CD4-positive, alpha-beta T cell treated with Interleukin-6 at 100 ng/mL for 8 hours (primary cell): ENCODE data around the gene GPRC5D.

Experiments
- DNase-seq: peaks from one replicate; pipeline ENCODE4 v3.0.0-alpha.2; 2020; ENCODE audit warnings: mixed read lengths, low spot score

GPRC5D gene

DNA sequence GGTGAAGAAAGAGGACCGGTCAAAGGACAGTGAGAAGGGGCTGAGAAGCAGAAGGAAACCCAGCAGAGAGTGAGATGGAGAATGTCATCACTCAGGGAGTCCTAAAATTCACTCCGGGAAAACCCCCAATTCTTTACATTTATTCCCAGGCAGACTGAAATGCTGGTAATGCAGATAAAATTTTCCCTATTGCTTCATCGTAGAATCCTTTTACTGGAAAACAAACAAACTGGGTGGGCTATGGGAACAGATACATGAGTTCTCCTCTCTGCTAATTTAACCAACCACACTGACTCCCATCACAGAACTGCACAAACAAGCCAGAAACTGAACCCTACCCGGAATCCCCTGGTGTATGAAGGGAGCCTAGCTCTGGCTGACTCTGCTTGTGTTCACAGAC lies 27.2 kb upstream of the GPRC5D start:
- no peak for DNase-seq

DNA sequence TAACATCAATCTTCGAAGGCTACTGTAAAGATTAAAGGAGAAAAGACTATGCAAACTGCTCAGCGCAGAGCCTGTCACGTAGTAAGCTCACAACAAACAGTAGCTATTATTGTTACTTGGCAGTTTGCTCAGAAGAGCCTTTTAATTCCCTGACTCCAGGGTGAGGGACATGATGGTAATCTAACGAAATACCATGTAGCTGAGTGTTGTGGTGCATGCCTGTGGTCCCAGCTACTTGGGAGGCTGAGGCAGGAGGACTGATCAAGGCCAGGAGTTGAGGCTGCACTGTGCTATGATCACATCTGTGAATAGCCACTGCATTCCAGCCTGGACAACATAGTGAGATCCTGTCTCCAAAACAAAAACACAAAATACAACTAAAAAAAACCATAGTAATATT lies 25.3 kb upstream of the GPRC5D start:
- DNase-seq: no peak

DNA sequence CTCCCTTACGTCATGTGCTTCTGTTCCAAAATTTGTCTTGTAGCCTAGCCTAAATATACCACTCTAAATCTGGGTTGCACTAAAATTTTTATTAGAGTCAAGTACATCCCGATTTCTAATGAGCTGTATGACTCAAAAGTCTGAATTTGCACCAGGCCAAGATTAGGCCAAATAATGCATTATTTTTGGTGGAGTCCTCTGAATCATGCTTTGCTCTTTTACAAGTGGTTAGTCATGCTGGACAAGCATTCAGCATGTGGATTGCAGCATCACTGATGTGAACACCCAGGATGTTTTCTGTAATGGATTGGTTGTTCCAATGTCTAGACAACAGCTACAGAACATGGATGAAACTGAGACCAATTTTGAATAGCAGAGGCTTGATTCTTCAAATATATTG lies 24.4 kb upstream of the GPRC5D start:
- no peak for DNase-seq

DNA sequence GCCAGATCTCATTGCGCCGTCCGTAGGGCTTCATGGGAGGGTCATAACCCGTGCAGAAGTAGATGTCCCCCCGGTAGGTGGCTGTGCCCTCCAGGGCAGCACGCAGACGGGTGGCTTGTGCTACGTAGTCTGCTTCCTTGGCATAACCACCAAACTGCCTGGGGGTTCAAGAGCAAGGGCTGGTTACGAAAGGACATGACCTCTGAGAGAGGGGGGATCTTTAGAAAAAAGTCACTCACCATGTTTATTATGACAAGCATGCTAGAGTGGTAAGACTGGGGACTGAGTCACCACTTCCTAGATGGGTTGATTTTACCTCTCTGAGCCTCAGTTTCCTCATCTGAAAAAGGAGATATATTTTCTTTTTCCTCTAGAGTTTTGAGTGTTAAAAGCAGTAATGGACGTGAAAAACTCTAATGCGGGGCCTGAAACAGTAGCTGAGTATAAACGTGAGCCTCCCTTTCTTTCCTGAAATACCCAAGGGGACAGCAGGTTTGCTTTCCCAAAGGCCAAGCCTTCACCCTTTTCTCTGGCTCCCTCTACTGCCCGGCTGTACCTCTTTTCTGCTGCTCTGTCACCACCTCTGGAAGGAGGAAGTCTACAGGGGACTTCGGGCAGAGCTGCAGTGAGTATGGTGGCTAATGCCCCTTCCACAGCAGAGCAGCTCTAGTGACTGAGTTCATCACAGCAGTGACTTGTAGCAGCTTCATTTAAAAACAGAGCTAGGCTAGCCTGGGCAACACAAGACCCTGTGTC lies 23.5 kb upstream of the GPRC5D start:
- DNase-seq: no peak

DNA sequence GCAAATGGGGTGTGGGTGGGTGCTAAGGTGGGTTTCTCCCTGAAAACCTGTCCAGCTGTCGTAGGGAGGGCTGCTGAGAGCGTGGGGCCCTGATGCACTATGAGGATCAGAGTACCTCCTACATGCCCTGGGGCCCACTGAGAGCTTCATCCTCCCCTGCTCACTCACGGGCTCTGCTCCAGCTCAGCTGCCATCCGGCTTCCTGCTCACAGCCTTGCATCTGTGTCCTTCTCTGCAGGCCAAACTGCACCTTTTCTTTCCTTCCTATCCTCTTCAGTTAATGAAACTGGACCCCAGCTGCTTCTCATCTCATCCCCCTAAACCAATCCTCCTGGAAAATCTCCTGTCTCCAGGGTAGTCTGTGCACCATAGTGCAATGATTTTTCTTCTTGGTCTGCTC lies 22.2 kb upstream of the GPRC5D start:
- DNase-seq: no peak

DNA sequence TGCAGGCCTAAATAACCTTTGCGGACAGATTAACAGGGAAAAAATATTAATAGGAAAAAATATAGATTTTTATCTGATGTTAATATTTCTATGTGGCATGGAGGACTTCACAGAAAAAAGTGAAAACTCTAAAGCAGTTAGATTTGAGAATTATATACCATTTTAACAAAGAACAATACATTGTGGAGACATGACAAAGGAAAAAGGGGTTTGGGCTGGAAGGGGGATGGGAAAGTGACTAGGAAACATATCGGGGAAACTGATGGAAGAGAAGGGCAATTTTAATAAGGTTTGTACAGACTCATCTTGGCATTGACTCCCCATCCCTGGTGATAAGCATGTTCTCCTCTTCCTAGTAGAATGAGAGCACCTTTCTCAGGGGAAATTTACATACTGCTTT lies 21.0 kb upstream of the GPRC5D start:
- no peak for DNase-seq

DNA sequence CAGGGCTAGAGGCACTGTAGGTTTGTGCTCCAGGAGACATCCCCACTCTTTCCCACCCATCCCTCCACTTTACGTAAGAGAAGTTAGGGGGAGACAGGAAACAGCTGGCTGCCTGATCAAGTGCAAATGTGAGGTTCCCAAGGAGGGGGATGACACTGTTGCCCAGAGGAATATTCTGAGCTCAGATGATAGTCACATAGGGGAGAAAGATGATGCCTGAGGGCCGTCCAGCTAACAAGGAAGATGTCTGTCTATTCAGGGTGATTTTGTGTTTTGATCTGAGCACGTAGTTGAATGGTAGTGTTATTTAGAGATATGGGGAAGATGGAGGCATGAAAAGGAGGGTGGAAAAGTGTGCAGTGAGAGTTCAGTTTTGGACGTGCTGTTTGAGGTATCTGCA lies 13.9 kb upstream of the GPRC5D start:
- DNase-seq: no peak

DNA sequence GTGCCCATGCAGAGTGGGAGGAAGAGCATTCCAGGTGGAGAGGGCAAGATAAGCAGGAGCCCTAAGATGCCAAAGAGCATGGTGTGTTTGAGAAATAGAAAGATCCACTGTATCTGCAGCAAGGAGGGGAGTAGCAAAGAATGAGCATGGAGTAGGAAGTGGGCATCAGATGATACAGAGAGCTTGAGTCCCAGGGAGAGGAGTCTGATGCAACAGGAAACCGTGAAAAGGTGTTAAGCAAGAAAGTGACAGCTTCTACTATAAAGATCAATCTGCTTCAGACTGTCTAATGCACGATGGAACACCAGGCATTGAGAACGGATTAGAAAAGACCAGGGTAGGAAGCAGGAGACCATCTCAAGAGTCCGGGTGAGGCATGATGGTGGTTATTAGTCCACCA lies 12.3 kb upstream of the GPRC5D start:
- DNase-seq: no peak

DNA sequence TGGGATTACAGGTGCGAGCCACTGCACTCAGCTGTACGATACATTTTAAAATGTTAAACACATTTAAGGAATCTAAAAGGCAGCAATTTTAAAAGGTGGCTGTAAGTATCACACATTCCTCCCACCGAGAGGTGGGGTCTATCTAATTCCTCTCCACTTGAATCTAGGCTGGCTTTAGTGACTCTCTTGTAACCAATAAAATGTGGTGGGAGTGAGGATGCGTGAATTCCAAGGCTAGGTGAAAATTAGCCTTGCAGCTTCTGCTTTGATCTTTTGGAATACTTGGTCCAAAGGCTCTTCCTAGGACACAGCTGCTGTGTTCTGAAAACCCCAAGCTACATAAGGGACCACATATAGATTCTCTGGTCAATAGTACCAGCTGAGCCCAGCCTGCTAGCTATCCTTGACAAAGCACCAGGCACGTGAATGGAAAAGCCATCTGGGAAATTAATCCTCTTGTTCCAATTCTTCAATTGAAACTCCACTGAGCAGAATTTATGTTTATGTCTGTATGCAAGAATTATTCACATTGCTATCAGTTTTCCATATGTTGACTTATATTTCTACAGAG lies 8.8 kb upstream of the GPRC5D start:
- no peak for DNase-seq

DNA sequence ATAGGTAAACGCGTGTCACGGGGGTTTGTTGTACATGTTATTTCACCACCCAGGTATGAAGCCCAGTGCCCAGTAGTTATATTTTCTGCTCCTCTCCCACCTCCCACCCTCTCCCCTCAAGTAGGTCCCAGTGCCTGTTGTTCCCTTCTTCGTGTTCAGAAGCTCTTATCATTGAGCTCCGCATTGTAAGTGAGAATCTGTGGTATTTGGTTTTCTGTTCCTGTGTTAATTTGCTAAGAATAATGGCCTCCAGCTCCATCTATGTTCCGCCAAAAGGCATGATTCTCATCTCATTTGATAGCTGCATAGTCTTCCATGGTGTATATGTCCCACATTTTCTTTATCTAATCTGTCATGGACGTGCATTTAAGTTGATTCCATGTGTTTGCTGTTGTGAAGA lies 6.9 kb upstream of the GPRC5D start:
- DNase-seq: no peak

DNA sequence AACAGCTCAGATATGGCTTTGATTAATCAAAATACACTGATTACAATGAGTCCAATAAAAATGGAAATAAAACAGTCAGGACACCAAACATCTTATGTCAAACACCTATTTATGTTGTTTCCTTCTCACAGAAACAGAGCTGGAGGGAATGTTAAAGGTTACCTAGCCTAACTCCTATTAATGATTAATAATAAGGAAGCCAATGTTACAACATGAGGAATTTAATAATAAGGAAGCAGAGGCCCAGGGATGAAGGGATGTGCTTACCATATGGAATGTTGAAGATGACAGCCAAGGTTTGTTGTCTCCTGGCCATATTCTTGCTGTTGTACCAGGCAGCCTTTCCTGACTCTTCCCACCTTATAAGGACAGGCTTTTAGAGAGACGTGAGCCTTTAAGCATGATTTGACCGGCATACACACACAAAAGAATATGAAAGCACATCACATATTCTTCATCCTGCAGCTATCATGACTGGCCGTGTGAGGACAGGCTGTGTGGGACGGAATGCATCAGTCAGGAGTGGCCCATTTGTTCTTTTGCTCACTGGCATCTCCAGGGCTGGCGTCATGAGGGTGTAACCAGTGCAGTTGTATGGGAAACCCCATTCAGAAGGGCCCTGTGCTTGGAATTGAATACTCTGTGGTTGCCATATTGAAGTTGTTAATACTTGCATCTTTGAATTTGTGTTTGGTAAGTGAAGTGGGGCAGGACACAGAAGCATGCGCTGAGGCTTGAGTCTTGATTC lies 3.1 kb upstream of the GPRC5D start:
- DNase-seq: no peak

DNA sequence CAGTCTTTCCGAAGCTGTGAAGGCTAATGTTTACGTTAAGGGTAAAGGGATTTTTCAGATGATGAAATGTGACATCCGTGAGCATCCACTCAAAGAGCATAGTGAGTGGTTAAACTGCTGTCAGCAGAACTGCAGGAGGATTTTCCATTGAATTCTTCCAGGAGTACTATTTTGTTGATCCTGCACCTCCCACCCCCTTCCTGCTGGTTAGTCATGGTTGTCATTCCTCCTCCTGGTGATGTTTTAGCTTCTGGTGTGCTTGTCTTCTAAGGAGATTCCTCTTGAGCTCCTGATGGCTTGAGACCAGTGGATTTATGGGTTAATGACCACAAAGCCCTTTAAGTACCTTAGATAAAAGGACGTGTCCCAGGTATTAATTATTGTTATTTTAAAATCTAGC lies 2.4 kb upstream of the GPRC5D start:
- DNase-seq: no peak

DNA sequence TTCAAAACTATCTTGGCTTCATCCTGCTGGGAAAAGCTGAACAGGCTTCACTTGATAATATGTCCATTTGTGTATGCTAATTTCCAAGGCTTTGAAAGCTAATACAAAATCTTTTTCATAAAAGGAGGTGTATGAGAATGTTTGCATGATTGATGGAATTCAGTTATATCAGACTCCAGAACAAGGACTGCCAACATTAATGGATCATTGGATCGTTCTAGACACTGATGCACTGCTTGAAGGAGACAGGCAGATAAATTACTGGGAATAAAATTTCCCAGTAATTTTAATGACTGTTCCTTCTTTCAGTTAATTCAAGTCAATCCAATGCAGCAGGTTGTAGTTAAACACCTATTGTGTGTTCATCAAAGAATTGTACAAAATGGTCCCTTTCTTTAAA lies 466 bp downstream of the GPRC5D start:
- DNase-seq: no peak

DNA sequence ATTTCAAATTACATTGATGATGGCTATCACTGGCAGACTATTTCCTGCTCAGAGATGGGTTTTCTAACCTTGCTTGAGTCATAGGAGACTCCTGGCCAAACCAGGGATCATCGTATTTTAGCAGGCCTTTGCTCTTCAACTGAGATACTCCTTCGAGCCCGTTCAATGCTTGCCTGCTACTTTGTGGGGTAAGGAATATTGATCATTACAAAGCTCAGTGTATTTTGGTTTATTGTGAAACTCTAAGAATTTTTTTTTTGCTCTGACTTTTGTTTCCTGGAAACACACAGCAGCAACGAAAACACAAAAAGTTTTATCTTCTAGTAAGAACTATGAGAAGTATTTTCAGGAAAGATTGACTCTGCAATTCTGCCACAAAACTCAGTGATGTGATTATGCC lies 4.1 kb downstream of the GPRC5D start:
- DNase-seq: no peak

DNA sequence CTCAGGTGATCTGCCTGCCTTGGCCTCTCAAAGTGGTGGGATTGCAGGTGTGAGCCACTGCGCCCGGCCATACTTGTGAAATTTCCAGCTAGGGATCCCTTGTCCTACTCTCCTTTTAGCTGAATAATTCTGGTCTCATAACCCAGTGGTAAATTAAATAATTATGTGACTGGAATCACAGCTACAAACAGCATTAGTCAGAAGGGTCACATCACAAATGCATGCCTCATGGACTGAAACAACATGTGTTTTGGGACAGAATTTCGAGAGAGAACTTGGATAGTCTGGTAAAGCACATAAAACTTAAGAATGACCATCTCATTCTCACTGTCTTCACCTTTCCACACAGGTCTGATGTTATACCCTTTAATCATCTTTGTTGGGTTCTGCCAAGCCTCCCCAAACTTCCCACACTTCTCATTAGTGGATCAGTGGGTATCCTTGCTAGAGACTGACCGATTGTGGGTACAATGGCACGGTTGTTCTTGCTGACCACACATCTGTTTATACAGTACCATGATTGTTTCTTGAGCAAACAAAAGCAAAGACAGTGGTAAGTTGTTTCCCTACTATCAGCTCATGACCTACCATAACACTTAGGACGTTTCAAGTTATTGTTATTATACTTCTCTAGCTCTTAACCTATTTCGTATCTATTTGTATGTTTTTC lies 5.1 kb downstream of the GPRC5D start:
- no peak for DNase-seq

DNA sequence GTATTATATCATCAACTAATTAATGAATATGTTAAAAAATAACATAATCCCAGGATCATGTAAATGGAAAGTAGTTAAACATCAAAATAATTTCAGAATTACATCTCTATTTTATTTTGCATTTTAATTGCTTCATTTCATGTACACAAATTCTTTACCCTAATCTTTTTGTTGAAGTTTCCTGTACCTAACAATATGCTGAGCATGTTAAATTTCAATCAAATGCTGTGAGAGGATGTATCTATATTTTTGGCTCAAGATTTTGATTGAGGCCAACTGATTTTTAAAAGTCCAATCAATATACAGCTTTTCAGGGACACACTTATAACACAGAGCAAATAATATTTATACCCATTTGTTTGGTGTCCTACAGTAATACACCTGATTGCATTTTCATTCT lies 6.4 kb downstream of the GPRC5D start:
- no peak for DNase-seq

DNA sequence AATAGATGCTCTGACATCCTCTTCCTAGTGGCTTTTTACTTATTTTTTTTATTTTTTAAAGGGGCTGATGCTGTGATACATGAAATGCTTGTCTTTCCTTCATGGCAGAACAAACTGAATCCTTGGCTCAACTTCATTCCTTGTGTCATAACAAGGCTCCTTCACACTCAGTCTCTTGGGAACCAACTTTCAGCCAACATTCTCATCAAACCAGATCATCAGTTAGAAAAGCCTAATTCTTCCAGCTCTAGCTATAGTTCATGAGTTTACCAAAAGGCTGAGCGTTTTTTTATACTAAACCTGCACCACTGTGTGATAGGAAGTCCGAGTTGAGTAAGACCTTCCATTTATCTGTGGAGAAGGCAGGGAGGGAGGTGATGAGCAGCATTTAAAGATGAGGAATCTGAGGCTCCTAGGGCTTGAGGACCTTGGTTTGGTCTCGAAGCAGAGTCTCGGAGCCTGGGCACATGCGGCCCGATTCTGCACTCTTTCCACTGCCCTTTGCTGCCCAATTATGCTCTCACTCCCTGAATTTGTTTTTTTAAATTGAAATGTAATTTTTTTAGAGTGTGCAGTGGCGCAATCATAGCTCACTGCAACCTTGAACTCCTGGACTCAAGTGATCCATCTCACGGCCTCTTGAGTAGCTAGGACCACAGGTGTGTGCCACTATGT lies 8.2 kb downstream of the GPRC5D start:
- DNase-seq: no peak

DNA sequence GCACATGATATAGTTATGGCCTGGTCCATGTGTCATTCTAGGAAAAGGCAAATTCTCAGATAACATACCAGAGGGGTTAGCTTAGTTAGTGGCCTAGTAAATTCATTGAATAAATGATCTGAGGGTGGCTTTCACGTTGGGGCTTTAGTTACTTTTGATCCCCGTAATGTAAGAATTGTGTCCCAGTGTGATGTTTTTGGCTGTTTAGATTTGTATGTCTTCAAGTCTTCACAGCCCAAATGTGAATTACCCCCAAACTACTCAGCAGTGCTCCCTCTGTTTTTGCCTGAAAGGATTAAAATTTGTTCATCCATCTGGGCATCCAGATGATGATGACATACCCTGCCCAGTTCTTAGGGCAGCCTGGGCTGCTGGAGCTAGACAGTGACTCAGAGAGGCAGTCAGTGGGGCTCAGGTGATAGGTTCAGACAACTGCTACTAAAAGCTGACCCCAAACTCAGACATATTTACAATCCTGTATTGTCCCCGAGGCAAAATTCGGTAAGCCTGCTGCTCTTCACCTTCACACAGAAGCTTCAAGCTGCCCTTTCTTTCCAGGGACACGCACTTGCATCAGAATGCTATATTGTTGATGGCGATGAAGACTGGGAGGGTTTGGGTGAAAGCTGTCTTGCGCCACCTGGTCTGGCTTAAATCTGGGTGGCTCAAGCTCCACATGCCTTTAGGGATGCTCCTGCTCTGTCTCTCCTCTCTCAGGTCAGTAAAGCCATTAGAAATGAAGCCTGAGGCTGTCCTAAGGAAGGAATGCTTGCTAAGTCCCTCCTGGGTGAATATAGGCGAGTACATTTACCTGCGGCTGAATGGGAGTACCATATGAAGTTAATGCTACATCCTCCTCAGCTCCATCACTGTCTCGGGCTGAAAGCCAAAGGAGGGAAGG lies 10.3 kb downstream of the GPRC5D start:
- DNase-seq: no peak

DNA sequence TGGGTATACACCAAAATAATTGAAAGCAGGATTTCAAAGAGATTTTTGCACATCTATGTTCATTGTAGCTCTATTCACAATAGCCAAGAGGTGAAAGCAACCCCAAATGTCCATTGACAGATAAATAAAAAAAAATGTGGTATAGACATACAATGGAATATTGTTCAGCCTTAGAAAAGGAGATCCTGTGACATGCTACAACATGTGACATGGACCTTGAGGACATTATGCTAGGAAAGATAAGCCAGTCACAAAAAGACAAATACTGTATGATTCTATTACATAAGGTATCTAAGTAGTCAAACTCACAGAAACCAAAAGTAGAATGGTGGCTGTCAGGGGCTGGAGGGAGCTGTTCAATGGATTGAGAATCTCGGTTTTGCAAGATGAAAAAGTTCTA lies 12.1 kb downstream of the GPRC5D start:
- no peak for DNase-seq

DNA sequence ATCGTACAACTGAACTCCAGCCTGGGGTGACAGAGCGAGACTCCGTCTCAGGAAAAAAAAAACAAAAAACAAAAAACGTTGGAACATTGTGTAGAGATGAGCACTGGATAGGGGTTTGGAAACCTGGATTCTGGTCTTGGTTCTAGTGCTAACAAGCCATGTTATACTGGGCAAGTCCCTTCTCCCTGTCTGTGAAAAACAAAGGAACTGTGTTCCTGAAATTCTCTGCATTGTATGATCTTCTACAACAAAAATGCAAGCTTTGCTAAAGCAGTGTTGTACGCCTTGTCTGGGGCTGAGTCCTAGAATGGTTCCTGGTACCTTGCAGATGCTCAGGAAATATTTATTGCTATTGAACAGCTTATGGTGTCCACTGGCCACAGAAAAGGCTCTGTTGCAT lies 13.4 kb downstream of the GPRC5D start:
- DNase-seq: no peak

DNA sequence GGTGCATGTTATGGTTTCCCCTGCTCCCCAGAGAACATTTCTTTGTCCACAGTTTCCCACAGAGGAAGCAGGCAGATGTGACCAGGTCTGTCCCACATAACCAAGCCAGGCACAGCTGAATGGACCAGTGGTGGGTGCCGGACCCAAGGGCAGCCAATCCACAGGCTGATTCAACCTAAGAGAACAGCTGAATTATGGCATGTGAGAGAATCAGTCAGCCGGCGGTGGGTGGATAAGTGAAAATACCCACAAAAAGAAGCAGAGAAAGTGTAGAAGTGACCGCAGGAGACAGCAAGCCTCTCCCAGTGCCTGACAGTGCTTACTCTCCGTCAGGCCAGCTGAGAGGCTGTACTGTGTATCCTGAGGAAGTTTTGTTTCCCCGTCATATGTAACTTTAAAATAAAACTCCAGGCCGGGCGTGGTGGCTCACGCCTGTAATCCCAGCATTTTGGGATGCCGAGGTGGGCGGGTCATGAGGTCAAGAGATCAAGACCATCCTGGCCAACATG lies 14.9 kb downstream of the GPRC5D start:
- no peak for DNase-seq
